ENCODE results near the gene MORN4.
"Not testable (repeated sequence)": the region's sequence is repeated elsewhere in the genome, so short reads cannot be mapped to it uniquely, and the experiment has no call there.

MORN4 gene

GRCh38 chr10:97632949-97633884, at the start of gene MORN4:
Gene MORN4 (minus strand): TSS chr10:97633500. CDS start chr10:97619653, 13,847 bp downstream.
- peak; percentile 65 for DNase-seq

GRCh38 chr10:97682042-97682441, 48.7 kb upstream of the MORN4 start:
- DNase-seq = no peak

DNA sequence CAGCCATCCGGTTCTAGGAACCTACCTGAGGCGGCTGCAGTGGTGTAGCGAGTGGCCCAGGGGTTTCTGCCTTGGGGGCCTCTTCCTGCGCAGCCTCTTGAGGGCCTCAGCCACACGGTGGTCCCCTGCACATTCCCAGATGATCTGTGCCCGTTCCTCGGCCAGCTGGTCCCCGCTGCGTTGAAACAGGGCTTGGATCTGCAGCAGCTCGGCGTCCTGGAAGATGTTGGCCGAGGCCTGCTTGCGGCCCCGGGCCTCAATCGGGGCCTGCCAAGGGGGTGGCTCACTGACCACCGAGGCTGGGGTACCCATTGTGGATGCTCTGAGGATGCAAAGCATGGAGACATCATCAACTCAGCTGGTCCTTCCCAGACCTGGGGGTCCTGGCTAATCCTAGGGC, 46.3 kb upstream of the MORN4 start:
- no peak for DNase-seq

GRCh38 chr10:97676770-97677581, 43.7 kb upstream of the MORN4 start:
- DNase-seq = no peak

DNA sequence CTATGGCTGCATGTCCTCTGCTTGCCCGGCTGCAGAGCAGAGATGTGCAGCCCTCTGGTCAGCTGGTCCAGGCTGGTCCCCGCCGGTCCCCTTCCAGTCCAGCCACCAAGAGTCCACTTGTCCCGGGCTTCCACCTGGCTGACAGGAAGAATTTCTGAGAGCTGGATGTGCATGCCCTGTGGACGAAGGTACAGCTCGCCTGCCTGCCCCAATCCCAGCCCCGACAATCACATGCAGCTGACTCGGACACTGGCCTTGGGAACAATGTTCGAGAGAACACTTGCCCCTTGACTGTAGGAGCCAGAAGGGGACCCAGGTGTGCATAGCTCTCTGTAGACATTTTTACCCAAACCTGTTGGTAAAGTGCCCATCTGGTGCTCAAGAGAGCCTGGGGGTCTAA, 41.9 kb upstream of the MORN4 start:
- no peak for DNase-seq

GRCh38 chr10:97673736-97674525, 40.6 kb upstream of the MORN4 start:
- DNase-seq = no peak

- no peak for DNase-seq
These were observed 36.3 kb upstream of the MORN4 start for GRCh38 chr10:97669571-97669970.

DNA sequence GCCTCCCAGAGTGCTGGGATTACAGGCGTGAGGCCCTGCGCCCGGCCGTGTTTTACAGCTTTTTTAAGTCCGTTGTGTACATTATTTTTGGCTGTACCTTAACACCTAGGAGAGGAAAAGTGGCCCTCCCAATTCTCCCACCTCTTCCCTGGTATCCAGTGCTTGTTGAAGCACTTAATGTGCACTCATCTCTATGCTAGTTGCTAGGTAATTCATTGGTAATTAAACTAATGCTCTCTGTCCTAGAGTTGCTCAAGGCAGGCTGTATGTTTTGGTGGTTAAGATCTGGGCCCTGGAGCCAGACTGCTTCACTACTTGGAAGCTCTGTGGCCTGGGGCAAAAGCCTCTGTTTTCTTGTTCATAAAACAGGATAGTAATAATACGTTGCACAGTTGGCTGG, 34.2 kb upstream of the MORN4 start:
- DNase-seq = no peak

DNA sequence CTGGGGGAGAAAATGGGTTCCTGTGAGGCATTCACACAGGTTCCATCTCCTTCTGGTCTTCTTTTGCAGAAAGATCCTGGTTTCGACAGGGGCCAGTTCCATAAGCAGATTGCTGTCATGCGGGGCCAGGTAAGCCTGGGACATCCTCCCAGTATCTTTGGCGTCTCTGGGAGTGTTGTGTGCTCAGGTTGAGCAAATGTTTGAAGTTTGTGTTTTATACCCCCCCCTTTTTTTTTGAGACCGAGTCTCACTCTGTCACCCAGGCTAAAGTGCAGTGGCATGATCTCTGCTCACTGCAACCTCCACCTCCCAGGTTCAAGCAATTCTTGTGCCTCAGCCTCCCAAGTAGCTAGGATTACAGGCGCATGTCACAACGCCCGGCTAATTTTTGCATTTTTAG, 33.7 kb upstream of the MORN4 start:
- DNase-seq = no peak

GRCh38 chr10:97664282-97664850, 31.1 kb upstream of the MORN4 start:
- no peak for DNase-seq

- DNase-seq = no peak
These were observed 26.3 kb upstream of the MORN4 start for GRCh38 chr10:97659589-97659988.

GRCh38 chr10:97656777-97657176, 23.5 kb upstream of the MORN4 start:
- DNase-seq = no peak

DNA sequence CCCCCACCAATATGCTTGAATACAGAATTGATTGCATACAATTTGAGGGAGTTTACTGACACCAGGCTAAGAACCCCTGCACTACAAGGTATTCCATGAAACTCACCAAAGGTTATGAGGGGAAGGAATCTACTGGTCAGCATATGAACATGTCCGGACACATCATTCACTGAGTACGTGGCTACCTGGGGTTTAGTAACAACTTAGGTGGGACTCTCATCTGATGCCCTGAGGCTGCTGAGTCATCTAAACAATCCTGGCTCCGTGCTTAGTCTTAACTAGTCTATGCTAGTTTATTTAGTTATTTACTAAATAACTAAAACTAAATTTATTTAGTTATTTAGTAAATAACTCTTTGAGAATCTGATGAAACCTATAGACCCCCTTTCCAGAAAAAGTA, 18.5 kb upstream of the MORN4 start:
- no peak for DNase-seq

GRCh38 chr10:97650726-97651125, 17.4 kb upstream of the MORN4 start:
- DNase-seq = no peak

DNA sequence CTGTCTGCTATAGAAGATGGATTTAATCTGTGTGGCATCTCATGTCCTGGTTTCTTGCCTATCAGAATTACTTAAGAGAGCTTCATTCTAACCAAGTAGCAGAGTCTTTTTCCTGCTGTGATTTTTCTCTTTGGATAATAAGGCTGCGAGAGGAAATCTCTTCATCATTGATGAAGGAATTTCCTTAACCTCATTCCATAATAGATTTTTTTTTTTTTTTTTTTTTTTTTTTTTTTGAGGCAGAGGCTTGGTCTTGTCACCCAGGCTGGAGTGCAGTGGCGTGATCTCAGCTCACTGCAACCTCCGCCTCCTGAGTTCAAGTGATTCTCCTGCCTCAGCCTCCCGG, 16.1 kb upstream of the MORN4 start:
- DNase-seq = not testable (repeated sequence)

- no peak for DNase-seq
These were observed 15.5 kb upstream of the MORN4 start for GRCh38 chr10:97648562-97649404.

DNA sequence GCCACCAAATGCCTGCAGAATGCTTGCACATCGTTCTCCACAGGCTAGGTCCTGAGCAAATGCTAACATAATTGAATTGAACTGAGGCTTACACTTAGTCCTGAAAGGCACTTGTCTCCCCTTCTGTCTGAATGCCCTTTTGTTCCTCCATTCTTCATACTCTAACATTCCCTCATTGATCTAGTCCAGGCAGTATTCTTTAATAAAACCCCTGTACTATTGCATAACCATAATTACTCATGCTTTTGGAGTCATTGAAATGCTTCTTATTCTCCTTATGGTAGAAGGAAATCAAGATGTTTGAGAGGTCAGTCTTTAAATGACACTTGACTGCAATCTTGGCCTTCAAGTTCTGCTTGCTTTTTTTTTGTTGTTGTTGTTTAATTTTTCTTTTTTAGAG, 14.3 kb upstream of the MORN4 start:
- no peak for DNase-seq

DNA sequence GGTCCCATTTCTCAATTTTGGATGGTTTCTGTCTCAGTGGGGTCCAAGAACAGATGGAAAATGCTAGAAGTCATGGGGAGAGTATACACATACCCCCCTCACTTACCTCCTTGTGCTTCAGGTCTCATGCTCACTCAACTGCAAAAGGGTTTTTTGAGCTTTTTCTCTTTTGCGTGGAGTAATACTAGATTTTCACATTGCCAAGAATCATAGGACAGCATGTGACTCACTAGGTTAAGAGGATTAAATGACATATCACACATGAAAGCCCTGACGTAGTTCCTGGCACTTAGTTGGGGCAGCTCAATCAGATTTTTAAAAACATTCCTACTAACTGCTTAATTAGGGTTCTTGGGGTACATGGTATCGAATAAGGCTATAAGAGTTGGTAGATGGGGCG, 11.6 kb upstream of the MORN4 start:
- DNase-seq = no peak

DNA sequence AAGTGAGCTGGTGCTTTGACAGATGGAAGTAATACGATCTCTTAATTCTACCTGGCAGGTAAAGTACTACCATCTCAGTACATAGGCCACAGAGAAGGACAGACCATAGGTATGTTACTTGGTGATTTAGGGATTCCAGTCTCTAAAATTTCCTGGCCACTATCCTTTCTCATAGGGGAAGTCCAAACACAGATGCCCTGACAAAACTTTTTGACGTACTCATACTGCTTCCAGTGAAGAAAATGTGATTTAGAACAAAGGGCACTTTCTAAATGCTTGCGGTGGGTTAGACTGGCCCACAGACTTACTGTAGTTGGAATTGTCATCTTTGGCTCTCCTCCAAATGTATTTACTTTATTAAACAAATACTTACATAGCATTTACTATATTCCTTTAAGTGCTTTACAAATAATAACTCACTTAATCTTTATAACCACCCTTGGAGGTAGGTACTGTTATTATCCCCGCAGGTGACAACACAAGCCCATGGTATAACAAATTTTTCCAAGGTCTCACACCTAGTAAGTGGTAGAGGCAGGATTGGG, 10.2 kb upstream of the MORN4 start:
- no peak for DNase-seq

- not testable (repeated sequence) for DNase-seq
These were observed 9.3 kb upstream of the MORN4 start for GRCh38 chr10:97642471-97643159.

Data from NCI-H446 treated with DMSO at 0.1 percent for 48 hours (cell line).